ENCODE data around the gene CITED4. TPM values are rescaled to one million over a fixed set of nuclear protein-coding genes. Genes with fewer than 3 reads are reported as not detected.

The CITED4 gene
- total and polyA plus RNA-seq, 10 of the 15 experiments (the other 5 are each of a cell fraction or from before 2014, with no cell fraction given) = 0.13 to 0.64 (median 0.26) TPM; not detected in 6

GRCh38 chr1:40849801-40850592 lies 12.2 kb downstream of the CITED4 start (continued):
- TF ChIP-seq MLLT1 (IDR thresholded peaks at IDR 0.05) = no peak
- no peak for TF ChIP-seq E2F8 (IDR thresholded peaks at IDR 0.05; ENCODE audit: low read depth, partially characterized antibody)
- TF ChIP-seq WRNIP1 (IDR thresholded peaks at IDR 0.05; ENCODE audit: borderline replicate concordance, low read depth, low read length) = peak; percentile 83; the same call in 1 of the 2 replicates
- TF ChIP-seq CREB1 (IDR thresholded peaks at IDR 0.05; ENCODE audit: low read depth) = no peak
- no peak for TF ChIP-seq PKNOX1 (IDR thresholded peaks at IDR 0.05)
- no peak for TF ChIP-seq EED (IDR thresholded peaks at IDR 0.05; ENCODE audit: low read depth)
- no peak for TF ChIP-seq CEBPB (IDR thresholded peaks at IDR 0.05; ENCODE audit: borderline replicate concordance in 1 of 2, low read depth in 2 of 2, low read length in 2 of 2)
- TF ChIP-seq NFYA (IDR thresholded peaks at IDR 0.05; ENCODE audit: borderline replicate concordance, low read depth, low read length) = no peak
- no peak for TF ChIP-seq YBX1 (IDR thresholded peaks at IDR 0.05)
- TF ChIP-seq ZBTB4 (CRISPR knock-in tag; IDR thresholded peaks at IDR 0.05) = no peak
- no peak for TF ChIP-seq SIN3A (IDR thresholded peaks at IDR 0.05; ENCODE audit: low read depth, low read length)
- no peak for TF ChIP-seq MXI1 (IDR thresholded peaks at IDR 0.05; ENCODE audit: low read depth, low read length)
- TF ChIP-seq TARDBP (IDR thresholded peaks at IDR 0.05; ENCODE audit: borderline replicate concordance) = no peak
- peak; percentile 36; the same call in 1 of the 2 replicates for TF ChIP-seq TCF3 (IDR thresholded peaks at IDR 0.05; ENCODE audit: borderline replicate concordance, insufficient read depth, low read depth, low read length)
- TF ChIP-seq MTA2 (IDR thresholded peaks at IDR 0.05; ENCODE audit: low read depth) = no peak
- no peak for TF ChIP-seq KDM1A (IDR thresholded peaks at IDR 0.05; ENCODE audit: borderline replicate concordance)
- TF ChIP-seq REST (IDR thresholded peaks at IDR 0.05; ENCODE audit: low read depth, low read length) = no peak
- no peak for TF ChIP-seq POLR2A (IDR thresholded peaks at IDR 0.05; ENCODE audit: low read depth, low read length)

All from GM12878 (cell line).